IPS-NIHi11 (cell line): Measurements from ENCODE around the gene CLPTM1.
A peak's percentile ranks its signal among the peaks of the same experiment; 100 is the strongest.

Experiments
- DNase-seq: peaks from one replicate; pipeline ENCODE4 v3.0.0; 2012; ENCODE audit warnings: mixed read lengths, low spot score

The CLPTM1 gene

GRCh38 chr19:45011959-45012358 lies 56.8 kb downstream of the CLPTM1 start:
- no peak for DNase-seq

- DNase-seq, result peak; percentile 81
Observed at GRCh38 chr19:45016388-45017314, 61.5 kb downstream of the CLPTM1 start.

GRCh38 chr19:45019187-45019586 lies 64.0 kb downstream of the CLPTM1 start:
- DNase-seq, result no peak

- DNase-seq, result no peak
Observed at GRCh38 chr19:45020071-45020470, 64.9 kb downstream of the CLPTM1 start.

GRCh38 chr19:45021971-45022370 lies 66.8 kb downstream of the CLPTM1 start:
- peak; percentile 32 for DNase-seq

GRCh38 chr19:45023048-45023447 lies 67.9 kb downstream of the CLPTM1 start:
- no peak for DNase-seq

GRCh38 chr19:45025264-45025663 lies 70.1 kb downstream of the CLPTM1 start:
- no peak for DNase-seq

GRCh38 chr19:45027371-45027770 lies 72.2 kb downstream of the CLPTM1 start:
- no peak for DNase-seq

GRCh38 chr19:45030825-45031224 lies 75.6 kb downstream of the CLPTM1 start:
- no peak for DNase-seq

- no peak for DNase-seq
Observed at GRCh38 chr19:45032421-45032820, 77.2 kb downstream of the CLPTM1 start.

GRCh38 chr19:45035755-45036154 lies 80.6 kb downstream of the CLPTM1 start:
- DNase-seq, result no peak

- DNase-seq, result no peak
Observed at GRCh38 chr19:45037393-45038169, 82.4 kb downstream of the CLPTM1 start.

- peak; percentile 95 for DNase-seq
Observed at GRCh38 chr19:45038931-45039893, 84.0 kb downstream of the CLPTM1 start, which contains the start of gene CLASRP. TSS of gene CLASRP (plus strand) at chr19:45039045. CDS start at chr19:45040213, 1,168 bp downstream.

GRCh38 chr19:45040059-45040771 lies 85.0 kb downstream of the CLPTM1 start:
- DNase-seq, result no peak

GRCh38 chr19:45041125-45041524 lies 85.9 kb downstream of the CLPTM1 start:
- no peak for DNase-seq
